Activated naive CD8-positive, alpha-beta T cell treated with anti-CD3 and anti-CD28 coated beads for 36 hours (primary cell): ENCODE results near the gene LINC00632. TPM values are rescaled to one million over a fixed set of nuclear protein-coding genes. Genes with fewer than 3 reads are reported as not detected.
"Not testable (repeated sequence)": the region's sequence is repeated elsewhere in the genome, so short reads cannot be mapped to it uniquely, and the experiment has no call there.

Source experiments
- DNase-seq: peaks from one replicate; pipeline ENCODE4 v3.0.0; 2021
- H3K27ac Mint-ChIP-seq: one replicate; pipeline ENCODE4 v1.8.0; 2022; ENCODE audit warnings: mild to moderate bottlenecking, moderate library complexity, mixed read lengths
- H3K27me3 Mint-ChIP-seq: one replicate; pipeline ENCODE4 v1.8.0; 2022; ENCODE audit warnings: mild to moderate bottlenecking, mixed read lengths
- H3K36me3 Mint-ChIP-seq: one replicate; pipeline ENCODE4 v1.8.0; 2021; ENCODE audit warnings: mild to moderate bottlenecking, mixed read lengths
- H3K4me1 Mint-ChIP-seq: one replicate; pipeline ENCODE4 v1.8.0; 2021; ENCODE audit warnings: mixed read lengths
- H3K4me3 Mint-ChIP-seq: one replicate; pipeline ENCODE4 v1.8.0; 2022; ENCODE audit warnings: mild to moderate bottlenecking, moderate library complexity, mixed read lengths
- H3K9me3 Mint-ChIP-seq: one replicate; pipeline ENCODE4 v1.8.0; 2022; ENCODE audit warnings: mixed read lengths
- total RNA-seq, 2 experiments: library from RNA; stranded (reverse); gene quantifications; one replicate each; pipeline ENCODE4 v1.2.3, GENCODE V29; 2021

Gene LINC00632
- total RNA-seq, result under 1 TPM in 1 of 2 experiments, not detected in 1; 0.02 TPM

GRCh38 chrX:140709421-140709846 lies at the start of gene LINC00632:
LINC00632 (plus strand) TSS chrX:140709759.
- H3K9me3 Mint-ChIP-seq, result no peaks in the 10 kb centered on the region
- no peaks in the 10 kb centered on the region for H3K36me3 Mint-ChIP-seq
- peaks cover 14% of the 10 kb centered on the region for H3K27me3 Mint-ChIP-seq
- peaks cover 3% of the 10 kb centered on the region for H3K4me1 Mint-ChIP-seq
- H3K4me3 Mint-ChIP-seq, result no peak within 1 kb of the TSS
- DNase-seq, result no peak
- H3K27ac Mint-ChIP-seq, result no peak within 1 kb of the TSS

- H3K4me3 Mint-ChIP-seq, result no peak overlapping the region
- H3K4me1 Mint-ChIP-seq, result no peaks in the 10 kb centered on the region
- no peaks in the 10 kb centered on the region for H3K9me3 Mint-ChIP-seq
- no peak overlapping the region for H3K27ac Mint-ChIP-seq
- no peak for DNase-seq
- no peaks in the 10 kb centered on the region for H3K27me3 Mint-ChIP-seq
- H3K36me3 Mint-ChIP-seq, result no peaks in the 10 kb centered on the region
Measured at GRCh38 chrX:140661643-140662042, 47.9 kb upstream of the LINC00632 start.

- no peak overlapping the region for H3K4me3 Mint-ChIP-seq
- no peak overlapping the region for H3K27ac Mint-ChIP-seq
Measured at GRCh38 chrX:140664939-140665338, 44.6 kb upstream of the LINC00632 start.

GRCh38 chrX:140672840-140673731 lies 36.5 kb upstream of the LINC00632 start:
- H3K4me1 Mint-ChIP-seq, result no peaks in the 10 kb centered on the region
- H3K4me3 Mint-ChIP-seq, result no peak overlapping the region
- DNase-seq, result no peak
- no peaks in the 10 kb centered on the region for H3K9me3 Mint-ChIP-seq
- no peaks in the 10 kb centered on the region for H3K36me3 Mint-ChIP-seq
- no peaks in the 10 kb centered on the region for H3K27me3 Mint-ChIP-seq
- no peak overlapping the region for H3K27ac Mint-ChIP-seq

More at GRCh38 chrX:140664939-140665338, 44.6 kb upstream of the LINC00632 start:
- no peaks in the 10 kb centered on the region for H3K36me3 Mint-ChIP-seq
- DNase-seq, result no peak
- no peaks in the 10 kb centered on the region for H3K27me3 Mint-ChIP-seq
- H3K4me1 Mint-ChIP-seq, result no peaks in the 10 kb centered on the region
- no peaks in the 10 kb centered on the region for H3K9me3 Mint-ChIP-seq

- H3K27ac Mint-ChIP-seq, result no peak overlapping the region
- no peak for DNase-seq
- H3K36me3 Mint-ChIP-seq, result no peaks in the 10 kb centered on the region
- H3K27me3 Mint-ChIP-seq, result no peaks in the 10 kb centered on the region
- H3K9me3 Mint-ChIP-seq, result no peaks in the 10 kb centered on the region
- no peaks in the 10 kb centered on the region for H3K4me1 Mint-ChIP-seq
- no peak overlapping the region for H3K4me3 Mint-ChIP-seq
Measured at GRCh38 chrX:140687706-140688105, 21.9 kb upstream of the LINC00632 start.

- not testable (repeated sequence) for H3K4me1 Mint-ChIP-seq, DNase-seq, H3K27me3 Mint-ChIP-seq, H3K36me3 Mint-ChIP-seq, H3K4me3 Mint-ChIP-seq, H3K9me3 Mint-ChIP-seq, H3K27ac Mint-ChIP-seq
Measured at GRCh38 chrX:140691596-140691995, 18.0 kb upstream of the LINC00632 start.

- H3K4me1 Mint-ChIP-seq, result no peaks in the 10 kb centered on the region
- no peak overlapping the region for H3K4me3 Mint-ChIP-seq
- H3K9me3 Mint-ChIP-seq, result no peaks in the 10 kb centered on the region
- no peak overlapping the region for H3K27ac Mint-ChIP-seq
- no peak for DNase-seq
- H3K36me3 Mint-ChIP-seq, result no peaks in the 10 kb centered on the region
- no peaks in the 10 kb centered on the region for H3K27me3 Mint-ChIP-seq
Measured at GRCh38 chrX:140697618-140698017, 11.9 kb upstream of the LINC00632 start.

GRCh38 chrX:140701480-140701879 lies 8.1 kb upstream of the LINC00632 start:
- Mint-ChIP-seq H3K27ac (no peak overlapping the region), H3K4me1 (no peaks in the 10 kb centered on the region), H3K4me3 (no peak overlapping the region), H3K9me3 (no peaks in the 10 kb centered on the region), H3K36me3 (no peaks in the 10 kb centered on the region), H3K27me3 (no peaks in the 10 kb centered on the region)
- no peak for DNase-seq

GRCh38 chrX:140710710-140711109 lies 1.2 kb downstream of the LINC00632 start:
- Mint-ChIP-seq H3K4me3 (no peak overlapping the region), H3K27ac (no peak overlapping the region), H3K9me3 (no peaks in the 10 kb centered on the region), H3K27me3 (peaks cover 14% of the 10 kb centered on the region), H3K36me3 (no peaks in the 10 kb centered on the region), H3K4me1 (peaks cover 3% of the 10 kb centered on the region)
- DNase-seq, result no peak

GRCh38 chrX:140711894-140712293 lies 2.3 kb downstream of the LINC00632 start:
- Mint-ChIP-seq H3K9me3 (no peaks in the 10 kb centered on the region), H3K4me1 (peaks cover 3% of the 10 kb centered on the region), H3K36me3 (no peaks in the 10 kb centered on the region), H3K27ac (no peak overlapping the region), H3K27me3 (peaks cover 14% of the 10 kb centered on the region), H3K4me3 (no peak overlapping the region)
- no peak for DNase-seq

GRCh38 chrX:140712413-140713173 lies 3.0 kb downstream of the LINC00632 start:
- Mint-ChIP-seq H3K4me1 (peaks cover 3% of the 10 kb centered on the region), H3K27me3 (peaks cover 14% of the 10 kb centered on the region), H3K9me3 (no peaks in the 10 kb centered on the region), H3K27ac (no peak overlapping the region), H3K4me3 (no peak overlapping the region), H3K36me3 (no peaks in the 10 kb centered on the region)
- DNase-seq, result peak; percentile 4

GRCh38 chrX:140713174-140713539 lies 3.6 kb downstream of the LINC00632 start:
- Mint-ChIP-seq H3K36me3 (no peaks in the 10 kb centered on the region), H3K27ac (no peak overlapping the region), H3K4me1 (peaks cover 3% of the 10 kb centered on the region), H3K4me3 (no peak overlapping the region), H3K27me3 (peaks cover 14% of the 10 kb centered on the region), H3K9me3 (no peaks in the 10 kb centered on the region)
- no peak for DNase-seq

- DNase-seq, result no peak
- H3K4me1 Mint-ChIP-seq, result peaks cover 3% of the 10 kb centered on the region
- no peak overlapping the region for H3K27ac Mint-ChIP-seq
- no peaks in the 10 kb centered on the region for H3K36me3 Mint-ChIP-seq
- H3K9me3 Mint-ChIP-seq, result no peaks in the 10 kb centered on the region
- H3K27me3 Mint-ChIP-seq, result peaks cover 3% of the 10 kb centered on the region
- H3K4me3 Mint-ChIP-seq, result no peak overlapping the region
Measured at GRCh38 chrX:140715787-140716186, 6.2 kb downstream of the LINC00632 start.

- no peaks in the 10 kb centered on the region for H3K27me3 Mint-ChIP-seq
- no peak for DNase-seq
- H3K9me3 Mint-ChIP-seq, result no peaks in the 10 kb centered on the region
- no peak overlapping the region for H3K27ac Mint-ChIP-seq
- no peaks in the 10 kb centered on the region for H3K4me1 Mint-ChIP-seq
- H3K36me3 Mint-ChIP-seq, result no peaks in the 10 kb centered on the region
- H3K4me3 Mint-ChIP-seq, result no peak overlapping the region
Measured at GRCh38 chrX:140723121-140723715, 13.7 kb downstream of the LINC00632 start.

GRCh38 chrX:140724309-140724708 lies 14.8 kb downstream of the LINC00632 start:
- no peak for DNase-seq
- Mint-ChIP-seq H3K4me1 (no peaks in the 10 kb centered on the region), H3K27me3 (no peaks in the 10 kb centered on the region), H3K9me3 (no peaks in the 10 kb centered on the region), H3K27ac (no peak overlapping the region), H3K4me3 (no peak overlapping the region), H3K36me3 (no peaks in the 10 kb centered on the region)
